Measurements from ENCODE around the gene DAB2IP.

DNA sequence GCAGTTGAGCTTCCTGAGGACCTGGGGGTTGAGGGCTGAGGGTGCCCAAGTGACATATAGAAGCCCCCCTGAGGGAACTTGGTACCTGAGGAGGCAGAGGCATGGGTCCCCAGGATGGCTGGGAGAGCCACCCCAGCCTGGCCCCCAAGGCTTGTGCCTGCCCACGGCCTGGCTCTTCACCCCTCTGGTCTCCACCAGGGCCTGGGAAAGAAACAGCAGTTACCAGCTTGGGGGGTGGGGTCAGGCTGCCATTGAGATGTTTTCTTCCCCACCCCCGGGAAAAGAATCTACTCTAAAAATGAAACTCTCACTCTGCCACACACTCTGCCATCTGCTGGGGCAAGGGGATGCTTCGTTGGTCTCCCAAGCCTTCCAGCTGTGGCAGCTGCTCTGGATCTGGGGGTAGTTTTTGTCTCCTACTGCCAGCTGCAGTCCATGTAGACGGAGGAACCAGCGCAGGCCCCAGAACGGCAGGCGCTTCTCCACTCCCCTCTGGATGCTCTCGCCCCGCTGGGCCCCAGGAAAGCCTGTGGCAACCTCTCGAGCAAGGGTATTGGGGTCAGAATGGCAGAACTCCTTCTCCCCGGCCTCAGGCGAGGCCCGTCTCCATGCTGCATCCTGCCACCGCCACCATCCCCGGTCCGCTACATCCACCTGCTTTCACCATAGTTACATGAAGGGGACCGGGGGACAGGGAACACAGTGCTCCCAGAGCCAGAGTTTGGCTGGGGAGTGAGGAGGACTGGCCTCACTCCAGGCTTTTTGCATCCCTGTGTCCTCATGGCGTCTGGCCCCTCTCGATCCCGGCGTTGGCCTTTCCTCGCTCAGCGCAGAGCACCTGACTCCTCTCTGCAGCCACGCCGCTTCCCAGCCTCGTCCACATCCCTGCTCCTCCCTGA is 123.5 kb downstream of the DAB2IP start:
- TF ChIP-seq, protein P1, sequence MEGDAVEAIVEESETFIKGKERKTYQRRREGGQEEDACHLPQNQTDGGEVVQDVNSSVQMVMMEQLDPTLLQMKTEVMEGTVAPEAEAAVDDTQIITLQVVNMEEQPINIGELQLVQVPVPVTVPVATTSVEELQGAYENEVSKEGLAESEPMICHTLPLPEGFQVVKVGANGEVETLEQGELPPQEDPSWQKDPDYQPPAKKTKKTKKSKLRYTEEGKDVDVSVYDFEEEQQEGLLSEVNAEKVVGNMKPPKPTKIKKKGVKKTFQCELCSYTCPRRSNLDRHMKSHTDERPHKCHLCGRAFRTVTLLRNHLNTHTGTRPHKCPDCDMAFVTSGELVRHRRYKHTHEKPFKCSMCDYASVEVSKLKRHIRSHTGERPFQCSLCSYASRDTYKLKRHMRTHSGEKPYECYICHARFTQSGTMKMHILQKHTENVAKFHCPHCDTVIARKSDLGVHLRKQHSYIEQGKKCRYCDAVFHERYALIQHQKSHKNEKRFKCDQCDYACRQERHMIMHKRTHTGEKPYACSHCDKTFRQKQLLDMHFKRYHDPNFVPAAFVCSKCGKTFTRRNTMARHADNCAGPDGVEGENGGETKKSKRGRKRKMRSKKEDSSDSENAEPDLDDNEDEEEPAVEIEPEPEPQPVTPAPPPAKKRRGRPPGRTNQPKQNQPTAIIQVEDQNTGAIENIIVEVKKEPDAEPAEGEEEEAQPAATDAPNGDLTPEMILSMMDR (IDR thresholded peaks at IDR 0.05) = no peak
- TF ChIP-seq POLR2A (IDR thresholded peaks at IDR 0.05) (no peak), EP300 (IDR thresholded peaks at IDR 0.05) (no peak)

Measured in tibial nerve (tissue), 4 donors.